Endothelial cell of hepatic sinusoid (primary cell): ENCODE measurements around the gene UBE2O.

ENCODE experiments used
- in situ Hi-C: cut with HindIII; loops from 2 replicates; pipeline ENCODE4 v1.10.0; 2017; ENCODE audit warnings: low sequenced_read_pairs

UBE2O gene

DNA sequence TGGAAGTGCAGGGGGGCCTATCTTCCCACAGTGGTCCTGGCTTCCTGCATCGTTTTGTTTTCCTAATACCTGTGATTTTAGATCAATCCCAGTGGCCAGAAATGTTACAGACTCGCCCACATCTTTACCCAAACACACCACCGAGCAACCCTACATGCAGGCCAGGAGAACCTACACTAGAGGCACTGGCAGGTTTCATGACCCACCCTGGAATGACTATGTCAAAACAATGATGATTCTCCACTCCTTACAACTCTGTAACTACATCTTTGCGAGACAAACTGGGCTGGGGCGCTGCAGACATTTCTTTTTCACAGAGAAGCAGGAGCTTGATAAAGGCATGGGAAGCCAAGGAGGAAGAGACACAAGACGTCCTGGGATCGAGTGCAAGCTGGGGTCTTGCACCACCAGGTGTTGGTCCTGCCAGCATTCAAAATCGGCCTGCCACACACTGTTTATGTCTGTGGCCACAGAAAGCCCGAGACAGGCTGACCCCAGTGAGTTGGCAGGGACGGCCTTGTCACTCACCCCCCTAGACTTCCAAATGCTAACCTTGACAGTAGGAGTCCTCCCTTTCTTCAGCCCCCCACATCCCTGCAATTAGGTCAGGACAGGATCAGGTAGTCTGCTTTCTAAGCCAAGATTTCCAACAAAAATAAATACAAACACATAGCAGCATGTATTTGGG, 32.5 kb downstream of the UBE2O start:
- in situ Hi-C loops = no loop called here

DNA sequence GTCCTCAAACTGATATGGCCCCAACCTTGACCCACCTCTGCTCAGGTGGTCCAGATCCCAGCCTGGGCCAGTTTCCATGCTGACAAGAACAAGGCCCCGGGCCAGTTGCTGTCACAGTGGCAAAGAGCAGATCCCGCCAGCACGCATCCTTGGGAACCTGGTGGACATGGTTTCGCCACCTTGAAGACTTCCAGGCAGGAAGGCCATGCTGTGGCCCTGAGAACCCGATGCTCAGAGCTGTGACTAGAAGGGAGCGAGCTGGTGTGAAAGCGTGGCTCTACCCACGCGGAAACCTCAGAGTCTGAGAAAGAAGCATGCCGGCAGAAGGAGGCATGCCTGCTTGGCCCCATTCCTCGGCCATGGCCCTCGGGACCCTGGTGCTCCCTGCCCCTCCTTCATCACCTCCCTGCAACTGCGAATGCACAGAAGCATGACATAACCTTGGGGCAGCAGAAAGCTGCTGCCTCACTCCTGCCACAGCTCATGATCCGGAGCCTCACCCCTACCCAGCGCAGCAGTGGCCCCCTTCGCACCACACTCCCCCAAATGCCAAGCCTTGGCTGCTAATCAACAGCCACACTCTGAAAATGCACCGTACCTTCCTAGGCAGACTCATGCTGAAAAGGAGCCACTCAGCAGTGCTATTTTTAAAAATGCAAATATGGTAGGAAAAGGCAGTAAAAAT, 33.2 kb downstream of the UBE2O start:
- in situ Hi-C loops = no loop called here

DNA sequence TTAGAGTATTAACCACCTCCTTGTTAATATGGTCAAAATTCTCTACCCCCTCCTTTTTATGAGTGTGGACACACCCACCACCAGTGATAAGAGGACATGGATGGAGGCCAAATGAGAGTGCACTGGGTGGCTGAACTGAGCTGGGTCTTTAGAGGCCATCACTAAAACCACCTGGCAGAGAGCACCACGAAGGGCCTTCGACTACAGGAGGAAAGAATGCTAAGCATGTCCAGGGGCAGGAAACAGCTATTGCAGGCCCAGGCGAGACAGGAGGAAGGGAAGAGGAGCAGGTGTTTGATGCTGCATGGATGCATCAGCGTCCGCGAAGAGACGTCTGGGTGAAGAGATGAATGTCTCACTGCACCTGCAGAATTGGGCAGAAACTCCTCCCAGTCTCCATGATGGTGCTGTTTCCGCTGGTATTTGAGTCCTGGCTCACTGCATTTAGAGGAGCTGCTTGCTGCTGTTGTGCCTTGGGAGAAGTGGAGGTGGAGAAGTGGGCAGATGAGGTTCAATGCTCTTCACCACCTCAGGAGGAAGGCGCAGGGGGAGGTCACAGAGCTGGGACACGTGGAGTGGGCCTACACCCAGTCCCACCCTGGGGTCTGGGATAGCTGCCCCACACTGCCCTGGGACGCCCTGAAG, 35.3 kb downstream of the UBE2O start:
- in situ Hi-C loops = no loop called here

DNA sequence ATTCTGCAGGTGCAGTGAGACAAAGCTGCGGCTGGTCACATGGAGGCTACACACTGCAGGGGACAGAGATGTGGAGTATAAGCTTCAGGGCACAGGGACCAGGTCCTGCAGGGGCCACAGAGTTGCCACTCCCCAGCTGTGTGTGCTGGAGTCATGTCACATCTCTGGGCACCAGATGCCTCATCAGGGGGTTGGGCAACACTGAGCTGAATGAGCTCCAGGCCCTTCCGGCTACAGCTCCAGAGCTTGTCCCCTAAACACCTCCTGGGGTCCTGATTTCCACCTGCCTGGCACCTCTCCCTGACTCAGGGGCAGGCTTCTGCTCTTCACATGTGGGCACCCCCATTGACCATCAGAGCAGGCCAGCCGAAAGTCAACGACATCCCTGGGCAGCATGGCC, 36.1 kb downstream of the UBE2O start:
- in situ Hi-C loops = no loop called here

DNA sequence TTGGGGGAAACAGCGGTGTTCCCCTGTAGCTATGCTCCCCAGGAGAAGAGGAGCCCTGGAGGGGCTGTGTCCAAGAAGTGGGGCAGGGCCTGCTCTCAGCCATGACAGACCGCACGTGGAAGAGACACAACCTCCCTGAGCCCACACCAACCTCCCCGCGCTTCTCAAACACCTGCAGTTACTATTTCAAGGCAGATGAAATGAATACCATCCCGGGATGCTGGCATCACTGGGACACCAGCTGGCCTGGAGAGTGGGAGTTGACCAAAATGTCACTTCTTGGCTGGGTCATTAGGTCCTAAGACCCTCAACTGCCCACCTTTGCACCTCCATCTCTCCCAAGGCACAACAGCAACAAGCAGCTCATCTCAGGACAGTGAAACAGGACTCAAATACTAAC, 36.5 kb downstream of the UBE2O start:
- in situ Hi-C loops = no loop called here

DNA sequence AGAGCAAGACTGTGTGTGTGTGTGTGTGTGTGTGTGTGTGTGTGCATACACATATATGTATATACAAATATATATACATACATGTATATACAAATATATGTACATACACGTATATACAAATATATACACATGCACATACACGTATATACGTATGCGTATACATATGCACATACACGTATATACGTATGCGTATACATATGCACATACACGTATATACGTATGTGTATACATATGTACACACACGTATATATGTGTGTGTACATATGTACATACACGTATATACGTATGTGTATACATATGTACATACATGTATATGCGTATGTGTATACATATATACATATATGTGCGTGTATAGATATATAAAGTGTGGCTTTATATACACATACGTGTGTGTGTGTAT, 37.2 kb downstream of the UBE2O start:
- in situ Hi-C loops = no loop called here

DNA sequence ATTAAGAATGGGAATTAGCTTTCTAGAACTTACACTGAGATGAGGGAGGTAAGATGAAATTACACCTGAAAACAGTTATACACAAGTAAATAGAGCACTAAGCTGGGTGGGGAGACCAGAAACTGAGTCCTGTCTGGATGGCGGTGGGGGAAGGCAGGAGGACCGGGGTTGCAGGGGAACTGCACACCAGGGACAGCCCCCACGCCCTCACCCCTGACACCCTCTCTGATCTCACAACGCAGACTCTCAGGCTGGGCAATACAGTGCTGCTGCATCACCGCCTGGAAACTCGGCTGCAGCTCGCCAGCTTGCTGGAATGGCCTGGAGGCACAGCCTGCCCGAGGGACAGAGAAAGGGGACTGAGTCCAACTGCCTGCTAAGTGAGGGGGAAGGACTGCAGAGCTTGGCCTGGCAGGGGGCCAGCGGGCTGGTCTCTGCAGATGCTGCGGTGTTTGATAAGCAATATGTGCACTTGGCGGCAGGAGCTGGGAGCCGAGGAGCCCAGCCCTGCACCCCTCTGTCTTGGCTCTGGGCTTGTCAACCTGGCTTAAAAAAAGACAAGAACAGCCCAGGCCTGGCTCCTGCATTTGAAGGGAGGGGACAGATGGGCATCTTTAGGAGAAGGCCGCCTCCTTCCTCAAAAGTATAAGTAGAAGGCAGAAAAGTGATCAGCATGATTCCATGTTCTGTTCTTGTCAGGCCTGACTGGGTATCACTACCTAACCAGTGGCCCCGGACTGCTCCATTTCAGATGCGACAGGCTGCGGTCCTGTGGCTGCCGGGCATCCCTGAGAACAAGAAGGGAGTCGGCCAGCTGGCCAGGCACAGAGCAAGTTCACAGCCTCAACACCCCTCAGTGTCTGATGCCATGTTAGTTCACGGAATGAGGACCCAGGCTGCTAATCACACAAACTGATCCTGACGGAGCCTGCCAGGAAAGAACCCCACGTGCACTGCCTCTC, 38.3 kb downstream of the UBE2O start:
- in situ Hi-C loops = no loop called here

DNA sequence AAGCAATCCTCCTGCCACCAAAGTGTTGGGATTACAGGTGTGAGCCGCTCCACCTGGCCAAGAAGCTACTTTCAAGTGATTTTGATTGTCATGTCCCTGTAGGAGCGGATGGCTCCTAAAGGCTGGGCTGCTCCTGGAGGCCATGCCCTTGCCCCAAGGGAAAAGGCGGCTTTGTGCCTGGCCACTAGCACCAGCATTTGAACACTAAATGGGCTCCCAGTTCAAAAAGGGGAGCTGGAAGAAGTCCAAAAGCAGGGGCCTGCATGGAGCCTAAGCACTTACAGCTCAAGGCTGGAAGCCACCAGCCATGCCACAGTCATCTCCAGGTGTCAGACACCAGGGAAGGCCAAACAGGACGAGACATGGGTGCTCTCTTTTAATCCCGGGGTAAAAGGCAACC, 41.7 kb downstream of the UBE2O start:
- in situ Hi-C loops = no loop called here

DNA sequence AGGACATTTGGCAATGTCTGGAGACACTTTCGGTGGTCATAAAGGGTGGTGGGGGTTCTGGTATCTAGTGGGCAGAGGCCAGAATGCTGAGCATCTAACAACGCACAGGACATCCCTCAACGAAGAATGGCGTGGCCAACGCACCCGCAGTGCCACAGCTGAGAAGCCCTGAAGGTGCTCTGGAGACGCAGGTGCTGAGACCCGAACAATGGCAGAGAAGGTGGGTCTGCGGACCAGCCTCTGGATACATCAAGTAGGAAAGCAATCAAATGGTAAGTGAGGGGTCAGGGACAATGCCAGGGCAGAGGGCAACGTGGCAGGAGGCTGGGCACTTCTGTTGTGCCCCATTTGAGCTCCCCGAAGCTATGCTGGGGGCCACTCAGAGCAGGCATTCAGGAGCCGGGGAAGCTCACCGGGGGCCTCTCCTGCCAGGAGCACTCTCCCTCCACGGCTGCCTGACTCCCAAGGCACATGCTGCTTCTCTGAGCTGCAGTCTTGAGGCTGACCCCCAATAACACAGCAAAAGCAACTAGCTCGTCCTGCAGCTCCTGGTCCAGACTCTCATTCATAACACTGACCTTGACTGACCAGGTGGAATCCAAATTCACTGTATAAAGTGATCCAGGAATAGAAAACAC, 42.5 kb downstream of the UBE2O start:
- in situ Hi-C loops = no loop called here

DNA sequence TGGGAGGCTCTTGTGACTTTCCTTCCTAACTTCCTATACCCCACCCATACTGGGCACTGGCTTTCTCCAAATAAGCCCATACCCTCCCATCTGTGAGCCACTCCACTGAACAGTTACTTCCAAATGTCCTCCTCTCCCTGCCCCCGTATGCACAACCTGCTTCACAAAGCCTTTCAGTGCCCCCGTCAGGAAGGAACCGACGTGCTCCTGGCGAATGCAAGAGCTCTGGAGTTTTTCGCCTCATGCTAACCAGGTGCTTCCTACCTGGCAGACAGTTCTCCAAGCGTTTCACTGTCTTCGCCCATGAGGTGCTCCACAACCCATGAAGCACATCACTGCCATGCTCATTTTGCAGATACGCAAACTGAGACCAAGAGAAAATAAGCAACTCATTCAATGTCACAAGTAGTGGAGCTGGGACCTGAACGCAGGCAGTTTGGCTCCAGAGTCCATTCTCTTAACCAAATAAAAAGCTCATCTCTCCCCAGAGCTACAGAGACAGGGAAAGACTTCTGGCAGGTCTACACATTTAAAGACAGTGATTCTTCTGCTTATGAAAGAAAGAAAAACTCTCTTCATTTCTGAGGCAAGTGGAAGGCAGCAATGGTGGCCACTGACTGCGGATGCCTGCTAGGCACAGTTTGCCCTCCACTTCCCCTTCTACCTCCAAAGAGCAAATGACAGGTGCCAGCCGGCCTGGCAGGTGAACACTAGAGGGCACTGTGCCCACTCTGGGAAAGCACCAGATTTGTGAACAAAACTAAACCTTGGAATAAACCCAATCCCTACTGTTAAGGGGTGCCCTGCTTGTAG, 44.7 kb downstream of the UBE2O start:
- in situ Hi-C loops = no loop called here

DNA sequence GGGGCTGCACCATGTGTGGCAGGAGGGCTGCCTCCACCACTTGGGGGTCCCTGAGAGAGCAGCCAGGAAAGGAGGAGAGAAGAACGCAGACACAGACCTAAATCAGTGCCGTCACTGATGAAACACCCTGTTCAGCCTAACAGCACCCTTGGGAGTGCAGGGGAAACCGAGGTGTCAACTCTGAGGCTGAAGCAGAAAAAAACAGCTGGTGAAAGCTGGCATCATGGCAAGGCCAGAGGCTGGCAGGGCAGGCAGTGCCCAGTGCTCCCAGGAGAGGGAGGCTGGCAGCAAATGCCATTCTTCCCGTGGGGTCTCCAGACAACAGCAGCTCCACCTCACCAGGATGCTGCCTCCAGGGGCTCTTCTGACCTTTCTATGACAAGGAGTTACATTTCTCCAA, 45.4 kb downstream of the UBE2O start:
- in situ Hi-C loops = no loop called here

DNA sequence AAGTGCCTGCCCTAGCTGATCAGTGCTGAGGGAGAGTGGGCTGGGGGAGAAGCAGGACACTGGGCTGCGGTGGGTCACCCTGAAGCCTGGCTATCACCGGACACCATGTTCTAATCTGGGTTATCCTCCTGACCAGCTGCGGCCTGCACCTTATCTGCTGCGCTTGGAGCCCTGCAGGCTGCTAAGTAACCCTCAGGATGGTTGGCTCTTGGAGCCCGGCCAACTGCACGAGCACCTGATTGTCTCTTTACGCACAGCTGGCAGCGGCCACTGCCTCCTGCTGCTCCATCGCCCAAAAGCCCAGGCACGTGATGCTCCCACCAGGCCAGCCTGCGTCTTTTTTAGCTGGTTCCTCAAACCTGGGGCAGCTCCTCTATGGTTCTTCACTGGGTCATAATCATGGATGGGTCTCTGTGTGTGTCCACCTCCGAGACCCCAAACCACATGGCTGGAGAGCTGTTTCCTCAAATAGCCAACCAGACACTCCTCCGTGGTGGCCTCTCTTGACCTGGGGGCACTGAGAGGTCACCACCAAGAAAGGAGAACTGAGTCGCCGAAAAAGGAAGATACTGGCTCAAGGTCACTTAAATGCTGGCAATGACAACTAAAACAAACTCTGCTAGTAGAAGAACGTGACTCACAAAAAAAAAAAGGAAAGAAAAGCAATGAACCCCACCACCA, 46.8 kb downstream of the UBE2O start:
- in situ Hi-C loops = no loop called here

DNA sequence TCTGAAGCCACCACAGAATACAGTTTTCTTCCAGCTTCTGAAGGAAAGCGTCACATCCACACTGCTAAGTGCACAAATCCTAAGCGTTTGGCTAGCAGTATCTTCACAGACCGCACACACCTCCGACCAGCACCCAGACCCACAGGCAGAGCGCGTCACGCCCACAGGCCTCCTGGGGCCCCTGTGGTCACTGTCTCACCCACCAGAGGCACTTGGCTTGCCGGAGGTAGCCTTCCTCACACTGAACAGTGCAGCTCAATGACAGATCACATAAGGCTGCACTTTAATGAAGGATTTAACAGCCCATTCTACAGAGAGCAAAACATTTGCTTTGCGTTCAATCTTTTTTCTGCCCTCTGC, 47.4 kb downstream of the UBE2O start:
- in situ Hi-C loops = no loop called here

DNA sequence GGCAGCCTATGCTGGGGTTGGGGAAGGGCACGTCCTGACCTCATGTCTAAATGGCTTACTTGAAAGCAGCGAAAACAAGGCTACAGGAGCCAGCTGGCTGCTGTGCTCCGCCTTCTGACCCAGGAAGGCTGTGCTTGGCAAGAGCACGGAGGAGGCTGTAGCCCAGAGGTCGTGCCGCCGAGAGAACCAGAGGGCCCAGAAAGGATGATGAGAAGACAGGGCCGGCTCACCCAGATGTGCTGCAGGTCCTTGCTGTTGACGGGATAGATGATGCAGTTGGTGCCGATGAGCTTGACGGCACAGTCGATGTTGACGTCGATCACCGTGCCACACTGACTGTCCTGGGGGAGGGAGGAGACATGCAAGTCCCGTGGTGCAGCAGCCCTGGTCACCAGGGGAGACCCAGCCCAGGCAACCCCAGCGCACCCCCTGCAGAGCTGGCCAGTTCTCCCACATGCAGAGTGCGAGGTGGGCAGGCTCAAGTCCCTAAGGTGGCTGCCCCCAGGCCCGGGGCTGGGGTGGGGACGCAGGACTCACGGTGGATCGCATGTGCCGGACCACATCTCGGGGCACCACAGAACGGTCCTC, 47.9 kb downstream of the UBE2O start:
- in situ Hi-C loops = no loop called here

DNA sequence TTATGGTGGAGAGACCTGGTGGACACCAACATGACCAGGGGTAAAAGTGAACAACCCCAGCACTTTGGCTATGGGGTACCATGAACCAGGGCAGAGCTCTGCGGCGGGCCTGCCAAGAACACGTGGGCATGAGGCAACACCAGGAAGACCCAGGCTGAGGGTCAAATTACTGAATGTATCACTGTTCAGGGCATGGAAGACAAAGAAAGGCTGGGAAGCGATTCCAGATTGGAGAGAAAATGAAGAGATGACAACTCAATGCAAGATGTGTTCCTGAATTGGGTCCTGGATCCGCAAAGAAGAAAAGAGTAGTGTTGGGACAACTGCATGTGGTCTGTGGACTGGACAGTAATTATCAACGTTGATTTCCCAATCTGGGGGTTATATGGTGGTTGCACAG, 48.7 kb downstream of the UBE2O start:
- in situ Hi-C loops = no loop called here

DNA sequence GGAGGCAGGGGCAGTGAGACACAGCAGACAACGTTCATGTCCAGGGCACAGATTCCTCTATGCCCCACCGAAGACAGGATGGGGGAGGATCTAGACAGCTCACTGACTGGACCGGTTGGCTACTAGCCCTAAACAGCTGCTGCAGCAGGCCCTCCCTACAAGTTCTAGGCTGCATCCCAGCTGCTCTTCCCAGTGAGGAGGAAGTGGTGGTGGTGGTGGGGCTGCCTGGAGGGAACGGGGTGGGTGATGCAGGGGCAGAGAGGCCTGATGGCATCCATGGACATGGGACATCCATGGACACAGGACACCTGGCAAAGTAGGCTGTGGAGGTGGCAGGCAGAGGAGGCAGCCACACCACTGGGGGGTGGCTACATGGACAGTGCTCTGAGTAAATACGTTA, 50.2 kb downstream of the UBE2O start:
- in situ Hi-C loops = no loop called here

DNA sequence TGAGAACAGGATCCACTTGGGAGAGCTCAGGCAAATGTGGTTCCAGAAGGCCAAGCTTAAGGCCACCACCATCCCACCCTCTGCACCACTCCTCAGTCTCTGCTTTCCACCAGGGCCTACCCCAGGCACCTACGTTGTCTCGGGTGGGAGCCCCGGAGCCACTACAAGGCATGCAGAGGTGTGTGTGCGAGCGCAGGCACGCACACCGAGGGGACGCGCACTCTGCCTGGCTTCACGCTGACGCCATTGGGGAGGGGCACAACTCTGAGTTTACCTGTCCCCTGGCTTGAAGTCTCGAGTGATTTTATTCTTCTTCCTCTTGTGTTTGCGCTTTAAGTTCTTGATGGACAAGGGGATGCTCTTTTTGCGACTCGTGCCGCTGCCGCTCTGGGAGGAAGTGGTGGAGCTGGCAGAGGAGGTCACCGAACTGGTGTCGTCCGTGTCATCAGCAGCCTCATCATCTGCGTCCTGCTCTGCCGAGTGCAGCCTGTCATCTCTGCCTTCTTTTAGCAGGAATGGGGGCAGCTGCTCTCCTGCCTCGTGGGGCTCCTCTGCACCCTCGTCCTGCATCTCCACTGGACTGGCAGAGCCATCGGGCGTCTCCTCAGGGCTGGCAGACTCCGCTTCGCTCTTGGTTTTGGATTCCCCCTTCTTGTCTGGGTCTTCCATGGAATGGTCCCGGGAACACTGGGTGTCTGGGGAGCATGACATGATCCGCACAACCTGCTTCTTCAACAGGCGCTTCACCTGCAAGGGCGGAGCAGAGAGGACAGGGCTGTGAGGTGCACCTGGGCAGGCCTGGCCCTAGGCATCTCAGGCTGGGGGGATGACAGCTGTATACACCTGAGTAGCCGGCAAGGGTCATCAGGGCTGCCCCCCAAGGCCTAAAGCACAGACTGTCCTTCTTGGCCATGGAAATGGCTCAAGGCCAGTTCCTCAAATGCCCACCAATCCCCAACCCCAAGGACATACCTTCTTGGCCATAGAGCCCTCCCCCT, 53.5 kb downstream of the UBE2O start:
- in situ Hi-C loops = no loop called here
